ENCODE data around the gene HIF3A.

DNA sequence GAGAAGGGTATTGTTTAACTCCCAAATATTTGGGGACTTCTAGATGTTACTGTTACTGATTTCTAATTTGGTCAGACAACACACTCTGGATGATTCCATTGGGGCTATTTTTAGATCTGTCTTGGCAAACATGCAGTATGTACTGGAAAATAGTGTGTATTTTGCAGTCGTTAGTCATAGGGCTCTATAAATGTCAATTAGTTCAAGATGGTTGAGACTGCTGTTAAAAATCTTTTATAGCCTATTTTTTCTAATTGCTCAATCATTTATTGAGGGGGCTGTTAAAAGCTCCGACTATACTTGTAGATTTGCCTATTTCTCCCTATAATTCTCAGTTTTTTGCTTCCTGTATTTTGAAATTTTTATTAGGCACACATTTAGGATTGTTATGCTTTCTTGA, 81.4 kb downstream of the HIF3A start:
- TF ChIP-seq, protein P1, sequence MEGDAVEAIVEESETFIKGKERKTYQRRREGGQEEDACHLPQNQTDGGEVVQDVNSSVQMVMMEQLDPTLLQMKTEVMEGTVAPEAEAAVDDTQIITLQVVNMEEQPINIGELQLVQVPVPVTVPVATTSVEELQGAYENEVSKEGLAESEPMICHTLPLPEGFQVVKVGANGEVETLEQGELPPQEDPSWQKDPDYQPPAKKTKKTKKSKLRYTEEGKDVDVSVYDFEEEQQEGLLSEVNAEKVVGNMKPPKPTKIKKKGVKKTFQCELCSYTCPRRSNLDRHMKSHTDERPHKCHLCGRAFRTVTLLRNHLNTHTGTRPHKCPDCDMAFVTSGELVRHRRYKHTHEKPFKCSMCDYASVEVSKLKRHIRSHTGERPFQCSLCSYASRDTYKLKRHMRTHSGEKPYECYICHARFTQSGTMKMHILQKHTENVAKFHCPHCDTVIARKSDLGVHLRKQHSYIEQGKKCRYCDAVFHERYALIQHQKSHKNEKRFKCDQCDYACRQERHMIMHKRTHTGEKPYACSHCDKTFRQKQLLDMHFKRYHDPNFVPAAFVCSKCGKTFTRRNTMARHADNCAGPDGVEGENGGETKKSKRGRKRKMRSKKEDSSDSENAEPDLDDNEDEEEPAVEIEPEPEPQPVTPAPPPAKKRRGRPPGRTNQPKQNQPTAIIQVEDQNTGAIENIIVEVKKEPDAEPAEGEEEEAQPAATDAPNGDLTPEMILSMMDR (IDR thresholded peaks at IDR 0.05; ENCODE audit: poor library complexity) = no peak
- TF ChIP-seq EZH2 (IDR thresholded peaks at IDR 0.05; ENCODE audit: borderline replicate concordance) (no peak), EZH2phosphoT487 (IDR thresholded peaks at IDR 0.05; ENCODE audit: low read depth, severe bottlenecking, unreplicated experiment) (no peak)

Measured in hepatocyte (in vitro differentiated cells).